Jurkat, Clone E6-1 (cell line): ENCODE results near the gene SLC7A8.

Experiments used
- DNase-seq: peaks from one replicate; pipeline ENCODE4 v3.0.0-alpha.2; 2011; ENCODE audit warnings: low read depth, low spot score
- H3K4me3 ChIP-seq: 2 replicates; pipeline ENCODE4 v1.5.1; 2011; ENCODE audit warnings: mild to moderate bottlenecking, low read length, control low read depth, moderate library complexity

The SLC7A8 gene

GRCh38 chr14:23164250-23164649 lies 19.2 kb downstream of the SLC7A8 start:
- no peak overlapping the region for H3K4me3 ChIP-seq
- DNase-seq, result no peak

DNA sequence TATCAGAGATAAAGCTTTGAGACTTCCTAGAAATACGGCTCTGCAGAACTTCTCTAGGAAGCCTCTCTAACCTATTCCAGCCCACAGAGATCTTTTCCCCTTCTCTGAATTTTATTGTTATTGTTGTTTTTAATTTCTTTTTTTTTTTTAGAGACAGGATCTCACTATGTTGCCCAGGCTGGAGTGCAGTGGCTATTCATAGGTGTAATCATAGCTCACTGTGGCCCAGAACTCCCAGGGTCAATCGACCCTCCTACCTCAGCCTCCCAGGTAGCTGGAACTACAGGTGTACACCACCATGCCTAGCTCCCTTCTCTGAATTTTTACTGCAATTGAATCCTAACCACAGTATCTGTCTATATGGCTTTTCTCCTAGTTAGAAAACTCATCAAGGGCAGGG lies 19.6 kb downstream of the SLC7A8 start:
- no peak overlapping the region for H3K4me3 ChIP-seq
- no peak for DNase-seq

- no peak overlapping the region for H3K4me3 ChIP-seq
- no peak for DNase-seq
These were observed 20.7 kb downstream of the SLC7A8 start for GRCh38 chr14:23162800-23163199.

DNA sequence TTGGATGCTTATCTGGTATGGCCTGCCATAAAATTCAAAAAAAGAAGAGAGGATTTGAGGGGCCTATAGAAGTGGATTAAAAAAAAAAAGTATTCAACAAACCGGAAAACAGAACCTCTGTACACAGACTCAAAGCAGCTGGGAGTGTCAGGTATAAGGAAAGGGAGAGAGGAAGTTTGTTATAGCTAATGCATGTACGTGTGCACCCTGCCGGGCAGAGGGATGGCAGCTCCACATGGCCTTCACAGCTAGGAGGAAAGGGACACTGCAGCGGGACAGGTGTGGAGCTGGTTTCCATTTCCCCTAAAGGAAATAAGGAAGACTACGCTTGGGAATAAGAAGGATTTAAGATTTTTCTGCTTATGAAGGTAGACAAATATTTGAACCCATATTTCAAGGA lies 21.5 kb downstream of the SLC7A8 start:
- DNase-seq, result no peak
- H3K4me3 ChIP-seq, result no peak overlapping the region

GRCh38 chr14:23160924-23161522 lies 22.4 kb downstream of the SLC7A8 start:
- H3K4me3 ChIP-seq, result no peak overlapping the region
- DNase-seq, result no peak

- H3K4me3 ChIP-seq, result no peak overlapping the region
- DNase-seq, result no peak
These were observed 23.9 kb downstream of the SLC7A8 start for GRCh38 chr14:23159532-23159931.

- DNase-seq, result no peak
- no peak overlapping the region for H3K4me3 ChIP-seq
These were observed 24.7 kb downstream of the SLC7A8 start for GRCh38 chr14:23158779-23159178.

- peak; percentile 91 for DNase-seq
- H3K4me3 ChIP-seq, result no peak overlapping the region
These were observed 28.4 kb downstream of the SLC7A8 start for GRCh38 chr14:23154964-23155587.

- DNase-seq, result peak; percentile 10
- peak overlapping the region; percentile 8 for H3K4me3 ChIP-seq
These were observed 29.3 kb downstream of the SLC7A8 start for GRCh38 chr14:23153851-23154796.

GRCh38 chr14:23151342-23151741 lies 32.1 kb downstream of the SLC7A8 start:
- DNase-seq, result no peak

GRCh38 chr14:23149745-23150144 lies 33.7 kb downstream of the SLC7A8 start:
- DNase-seq, result no peak
- no peak overlapping the region for H3K4me3 ChIP-seq

More at GRCh38 chr14:23151342-23151741, 32.1 kb downstream of the SLC7A8 start:
- no peak overlapping the region for H3K4me3 ChIP-seq

DNA sequence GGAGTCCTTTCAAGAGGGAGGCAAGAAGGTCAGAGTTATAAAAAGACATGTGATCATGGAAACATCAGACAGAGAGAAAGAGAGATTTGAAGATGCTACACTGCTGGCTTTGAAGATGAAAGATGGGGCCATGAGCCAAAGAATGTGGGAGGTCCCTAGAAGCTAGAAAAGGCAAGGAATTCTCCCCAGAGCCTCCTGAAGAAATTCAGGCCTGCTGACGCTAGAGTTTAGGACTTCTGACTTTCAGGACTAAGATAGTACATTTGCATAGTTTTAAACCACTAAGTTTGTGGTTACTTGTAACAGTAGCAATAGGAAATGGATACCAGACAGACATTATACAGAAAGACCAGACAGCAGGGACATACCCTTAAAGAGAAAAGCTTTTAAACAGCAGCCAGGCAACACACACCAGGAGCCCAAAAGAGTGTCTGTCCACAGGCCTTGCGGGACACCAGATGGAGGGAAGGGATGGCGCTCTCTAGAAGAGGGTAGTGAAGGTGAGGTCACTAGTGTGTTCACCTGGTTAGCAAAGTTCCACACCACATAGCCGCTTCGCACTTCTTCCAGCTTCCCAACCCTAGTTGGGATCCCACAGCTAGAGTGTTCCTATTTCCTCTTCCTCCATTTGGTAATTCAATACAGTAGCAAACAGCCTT lies 34.7 kb downstream of the SLC7A8 start:
- no peak overlapping the region for H3K4me3 ChIP-seq
- no peak for DNase-seq

DNA sequence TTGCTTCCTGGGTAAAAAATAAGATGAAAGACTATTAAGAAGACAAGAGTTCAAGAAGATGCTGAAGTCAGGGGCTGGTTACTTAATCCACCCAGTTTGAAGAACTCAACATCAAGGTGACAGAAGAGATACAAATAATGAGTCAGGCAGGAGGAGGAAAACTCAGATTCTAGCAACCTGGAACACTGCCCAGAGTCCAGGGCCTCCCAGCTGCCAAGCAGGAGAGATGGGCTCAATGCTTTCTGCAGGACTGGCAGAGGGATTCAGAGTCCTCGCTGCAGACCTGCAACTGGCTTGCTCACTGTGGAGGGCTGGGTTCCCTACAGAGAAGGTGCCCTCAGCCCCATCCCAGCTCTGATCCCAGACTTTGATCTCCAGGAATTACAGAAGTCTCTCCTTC lies 35.8 kb downstream of the SLC7A8 start:
- DNase-seq, result no peak

DNA sequence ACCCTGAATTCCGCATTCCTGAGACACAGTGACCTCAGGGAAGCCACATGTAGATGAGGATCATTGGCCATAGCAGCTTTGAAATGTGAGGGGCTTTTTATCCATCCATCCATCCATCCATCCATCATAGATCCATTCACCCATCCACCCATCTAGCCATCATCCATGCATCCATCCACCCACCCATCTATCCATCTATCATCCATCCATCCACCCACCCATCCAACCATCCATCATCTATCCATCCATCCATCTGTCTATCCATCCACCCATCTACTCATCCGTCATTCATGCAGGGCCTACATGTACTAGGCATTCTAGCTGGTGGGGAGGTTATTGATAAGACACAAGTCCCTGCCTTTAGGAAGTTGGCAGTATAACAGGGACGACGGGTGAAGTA lies 36.5 kb downstream of the SLC7A8 start:
- no peak for DNase-seq
- H3K4me3 ChIP-seq, result no peak overlapping the region

More for the DNA sequence above, 35.8 kb downstream of the SLC7A8 start:
- H3K4me3 ChIP-seq, result no peak overlapping the region

DNA sequence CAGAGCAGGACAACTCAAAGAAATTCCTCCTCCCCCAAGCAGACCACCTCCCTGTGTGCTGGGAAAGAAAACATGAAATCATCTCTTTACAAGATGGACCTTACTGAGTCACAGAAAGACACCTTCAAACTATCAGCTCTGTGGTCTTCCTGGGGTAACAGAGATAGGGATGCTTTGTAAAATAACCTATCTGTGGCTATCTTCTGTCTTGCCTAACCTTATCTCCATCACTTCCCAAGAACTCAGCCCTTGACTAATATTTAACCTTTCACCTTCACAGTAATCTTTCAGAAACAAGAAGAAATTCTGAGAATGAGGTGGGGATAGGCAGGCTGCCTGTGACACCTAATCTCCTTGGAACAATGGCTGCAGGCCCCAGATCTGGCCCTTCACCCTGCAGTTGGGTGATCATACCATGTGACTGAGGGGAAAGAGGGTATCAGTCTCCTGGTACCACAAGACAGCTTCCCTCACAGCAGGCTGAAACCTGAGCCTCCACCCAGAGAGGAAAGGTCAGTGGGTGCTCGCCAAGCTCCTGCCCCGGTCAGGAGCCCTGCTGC lies 37.0 kb downstream of the SLC7A8 start:
- no peak overlapping the region for H3K4me3 ChIP-seq
- no peak for DNase-seq

DNA sequence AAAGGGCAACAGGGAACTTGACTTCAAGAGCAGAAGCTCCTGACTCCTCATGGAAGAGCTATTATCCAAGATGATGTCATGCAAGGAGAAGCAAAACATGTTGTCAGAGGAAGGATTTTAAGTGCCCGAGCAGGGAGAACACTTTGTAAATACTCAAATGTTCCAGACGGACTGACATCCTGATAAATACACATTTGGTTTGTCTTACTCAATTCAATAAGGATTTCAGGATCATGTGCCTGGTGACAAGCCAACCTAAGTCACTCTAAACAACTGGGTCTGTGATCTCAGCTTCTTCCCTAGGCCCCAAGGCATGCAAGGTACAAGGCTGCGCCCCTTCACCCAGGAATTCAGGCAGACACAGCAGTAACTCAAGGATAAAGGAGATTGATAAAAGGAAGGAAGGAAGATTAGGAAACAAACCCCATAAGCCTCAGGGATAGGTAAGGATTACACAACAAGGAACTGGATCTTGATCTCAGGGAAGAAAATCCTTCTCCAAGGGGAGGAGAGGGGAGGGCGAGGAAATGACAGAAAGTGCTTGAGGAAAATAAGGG lies 37.6 kb downstream of the SLC7A8 start:
- no peak overlapping the region for H3K4me3 ChIP-seq
- DNase-seq, result no peak

DNA sequence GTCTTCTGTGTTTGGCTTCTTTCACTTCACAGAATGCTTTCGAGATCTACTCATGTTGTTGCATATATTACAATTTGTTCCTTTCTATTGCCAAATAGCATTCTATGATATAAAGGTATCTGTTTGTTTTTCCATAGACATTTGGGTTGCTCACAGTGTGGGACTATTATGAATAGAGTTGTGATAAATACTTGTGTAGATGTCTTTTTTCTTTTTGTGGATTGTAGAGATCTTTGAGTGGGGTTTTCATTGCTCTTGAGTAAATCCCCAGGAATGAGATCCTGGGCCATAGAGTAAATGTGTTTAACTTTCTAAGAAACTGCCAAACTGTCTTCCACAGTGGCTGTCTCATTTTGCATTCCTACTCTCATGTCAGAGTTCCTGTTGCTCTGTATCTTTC lies 39.5 kb downstream of the SLC7A8 start:
- DNase-seq, result no peak
- H3K4me3 ChIP-seq, result no peak overlapping the region

- no peak overlapping the region for H3K4me3 ChIP-seq
These were observed 40.6 kb downstream of the SLC7A8 start for GRCh38 chr14:23142826-23143225.

More at GRCh38 chr14:23142826-23143225, 40.6 kb downstream of the SLC7A8 start:
- DNase-seq, result no peak
